IMR-90 (cell line): ENCODE data around the gene KLHL41. TPM values are rescaled to one million over a fixed set of nuclear protein-coding genes. Genes with fewer than 3 reads are reported as not detected.

Experiments used
- ATAC-seq: fragments of 200-7000 bp; cut with Tn5 transposase; 2 replicates; pipeline ENCODE4 v1.9.1; 2020; ENCODE audit warnings: low read depth, mild to moderate bottlenecking, moderate library complexity
- BruUV-seq: library from RNA; stranded (reverse); fragments of 400-500 nt; replicated peaks from 2 replicates; lab custom pipeline; 2021; lab: Mats Ljungman, UMichigan
- CTCF ChIA-PET: fragments of 300-600 bp; formaldehyde crosslinking; extraction: SDS; loops from one replicate; lab custom pipeline; 2021; ENCODE audit warnings: antibody characterized with exemption; lab: Yijun Ruan, JAX
- POLR2A ChIA-PET: fragments of 300-600 bp; sonication (Branson Sonifier 250); formaldehyde crosslinking; loops from one replicate; lab custom pipeline; 2022; ENCODE audit warnings: antibody characterized with exemption; ENCODE audit not compliant: unreplicated experiment; lab: Charles Lee
- DNase-seq: peaks from one replicate; pipeline ENCODE4 v3.0.0; 2013
- H2AFZ ChIP-seq: replicated peaks from 2 replicates; pipeline ENCODE3; 2013; ENCODE audit warnings: low read length, mild to moderate bottlenecking; ENCODE audit not compliant: poor library complexity
- H2AK5ac ChIP-seq: 2 replicates; pipeline ENCODE4 v1.6.1; 2013; ENCODE audit warnings: low read depth, low read length, inconsistent platforms
- H2AK9ac ChIP-seq: replicated peaks from 2 replicates; pipeline ENCODE3; 2013; ENCODE audit warnings: mild to moderate bottlenecking, low read depth, low read length, moderate library complexity; ENCODE audit not compliant: poor library complexity
- H2BK120ac ChIP-seq: 2 replicates; pipeline ENCODE4 v1.6.1; 2013; ENCODE audit warnings: low read depth, low read length, inconsistent platforms
- H2BK15ac ChIP-seq: 3 replicates; pipeline ENCODE4 v1.6.1; 2013; ENCODE audit warnings: low read depth, low read length, inconsistent platforms
- H2BK20ac ChIP-seq: 2 replicates; pipeline ENCODE4 v1.6.1; 2013; ENCODE audit warnings: low read depth, mild to moderate bottlenecking, inconsistent platforms, low read length, moderate library complexity
- H2BK5ac ChIP-seq: 2 replicates; pipeline ENCODE4 v1.6.1; 2013; ENCODE audit warnings: mild to moderate bottlenecking, low read depth, low read length, inconsistent platforms; ENCODE audit not compliant: poor library complexity, severe bottlenecking
- H3K14ac ChIP-seq: replicated peaks from 2 replicates; pipeline ENCODE4 v1.6.1; 2013; ENCODE audit warnings: low read depth, low read length, inconsistent platforms
- H3K18ac ChIP-seq: 2 replicates; pipeline ENCODE4 v1.6.1; 2013; ENCODE audit warnings: low read depth, low read length, control low read depth
- H3K23ac ChIP-seq: 2 replicates; pipeline ENCODE4 v1.6.1; 2013; ENCODE audit warnings: low read depth, low read length, inconsistent platforms
- H3K27ac ChIP-seq: 2 replicates; pipeline ENCODE4 v1.5.1; 2013; ENCODE audit warnings: mild to moderate bottlenecking, control low read depth, low read length; ENCODE audit not compliant: insufficient read depth
- H3K27me3 ChIP-seq: 2 replicates; pipeline ENCODE4 v1.6.1; 2013; ENCODE audit warnings: low read length; ENCODE audit not compliant: control insufficient read depth, insufficient read depth
- H3K36me3 ChIP-seq: 2 replicates; pipeline ENCODE4 v1.6.1; 2013; ENCODE audit warnings: low read length, mixed read lengths; ENCODE audit not compliant: control insufficient read depth, insufficient read depth
- H3K4ac ChIP-seq: 2 replicates; pipeline ENCODE4 v1.6.1; 2013; ENCODE audit warnings: low read depth, low read length, inconsistent platforms
- H3K4me1 ChIP-seq: 2 replicates; pipeline ENCODE4 v1.6.1; 2013; ENCODE audit warnings: low read length, mixed read lengths; ENCODE audit not compliant: control insufficient read depth, insufficient read depth
- H3K4me2 ChIP-seq: 2 replicates; pipeline ENCODE4 v1.6.1; 2013; ENCODE audit warnings: low read depth, mild to moderate bottlenecking, control low read depth, low read length, moderate library complexity
- H3K4me3 ChIP-seq: 2 replicates; pipeline ENCODE4 v1.5.1; 2013; ENCODE audit warnings: low read depth, mild to moderate bottlenecking, control low read depth, low read length, moderate library complexity; ENCODE audit not compliant: insufficient read depth
- H3K56ac ChIP-seq: 2 replicates; pipeline ENCODE4 v1.6.1; 2013; ENCODE audit warnings: low read length, inconsistent platforms; ENCODE audit not compliant: insufficient read depth; ENCODE audit errors: extremely low read depth
- H3K79me1 ChIP-seq, 2 experiments: 2 replicates each; pipeline ENCODE4 v1.6.1; 2013; ENCODE audit warnings: low read length in 2 of 2, inconsistent platforms in 1 of 2, low read depth in 1 of 2
- H3K9ac ChIP-seq: 2 replicates; pipeline ENCODE4 v1.6.1; 2013; ENCODE audit warnings: low read depth, low read length, control low read depth
- H3K9me1 ChIP-seq: 2 replicates; pipeline ENCODE4 v1.6.1; 2013; ENCODE audit warnings: low read length, inconsistent platforms; ENCODE audit not compliant: insufficient read depth
- H3K9me3 ChIP-seq: 2 replicates; pipeline ENCODE4 v1.6.1; 2013; ENCODE audit warnings: low read length; ENCODE audit not compliant: control insufficient read depth, insufficient read depth
- H4K20me1 ChIP-seq: 2 replicates; pipeline ENCODE4 v1.6.1; 2013; ENCODE audit warnings: low read length, inconsistent platforms; ENCODE audit not compliant: insufficient read depth
- H4K5ac ChIP-seq: 2 replicates; pipeline ENCODE4 v1.6.1; 2013; ENCODE audit warnings: mild to moderate bottlenecking, low read depth, low read length, control low read depth
- H4K8ac ChIP-seq, 2 experiments: 2 replicates each; pipeline ENCODE4 v1.6.1; 2013; ENCODE audit warnings: low read depth in 2 of 2, low read length in 2 of 2, control low read depth in 1 of 2, inconsistent platforms in 1 of 2
- H4K91ac ChIP-seq: 2 replicates; pipeline ENCODE4 v1.6.1; 2013; ENCODE audit warnings: low read depth, low read length, inconsistent platforms; ENCODE audit not compliant: insufficient read depth
- BHLHE40 ChIP-seq: fragments of 150-350 bp; IDR thresholded peaks from 2 replicates; pipeline ENCODE4 v1.6.1; 2016; ENCODE audit warnings: mild to moderate bottlenecking, low read depth, low read length
- CEBPB ChIP-seq: IDR thresholded peaks from 2 replicates; pipeline ENCODE4 v1.6.1; 2012; ENCODE audit warnings: low read depth, low read length, improper control_type of control experiment
- CHD1 ChIP-seq: IDR thresholded peaks from 2 replicates; pipeline ENCODE4 v1.6.1; 2012; ENCODE audit warnings: low read depth, low read length, improper control_type of control experiment
- FOS ChIP-seq: fragments of 150-350 bp; IDR thresholded peaks from 2 replicates; pipeline ENCODE4 v1.6.1; 2016; ENCODE audit warnings: low read depth, low read length
- MAZ ChIP-seq: IDR thresholded peaks from 2 replicates; pipeline ENCODE4 v1.6.1; 2012; ENCODE audit warnings: low read depth, mild to moderate bottlenecking, low read length, improper control_type of control experiment, moderate library complexity, borderline replicate concordance
- NFE2L2 ChIP-seq: fragments of 150-350 bp; IDR thresholded peaks from 2 replicates; pipeline ENCODE4 v1.6.1; 2016; ENCODE audit warnings: low read depth, mild to moderate bottlenecking, low read length
- POLR2A ChIP-seq: IDR thresholded peaks from 2 replicates; pipeline ENCODE4 v1.6.1; 2012; ENCODE audit warnings: mild to moderate bottlenecking, low read depth, low read length
- RCOR1 ChIP-seq: IDR thresholded peaks from 2 replicates; pipeline ENCODE4 v1.6.1; 2012; ENCODE audit warnings: mild to moderate bottlenecking, low read length, improper control_type of control experiment; ENCODE audit not compliant: insufficient replicate concordance
- SMC3 ChIP-seq: fragments of 150-350 bp; IDR thresholded peaks from 2 replicates; pipeline ENCODE4 v1.6.1; 2016; ENCODE audit warnings: low read depth, mild to moderate bottlenecking, antibody characterized with exemption, low read length, moderate library complexity
- WGBS, 2 experiments: methylation state at CpG; one replicate each; pipeline versions ENCODE4 v1.1.5 to v1.1.7; 2013; ENCODE audit warnings: missing lambda C conversion rate in 2 of 2; ENCODE audit not compliant: insufficient read length in 1 of 2; ENCODE audit errors: extremely low coverage in 2 of 2; 5-methylcytosine and 5-hydroxymethylcytosine counted together
- dilution Hi-C: fragments of 300-500 bp; cut with HindIII; formaldehyde crosslinking; loops from one replicate; pipeline ENCODE4 v1.14.3; 2018; ENCODE audit warnings: low sequenced_read_pairs; ENCODE audit not compliant: unreplicated experiment
- in situ Hi-C: fragments of 300-500 bp; cut with MboI; formaldehyde crosslinking; loops from 3 replicates; pipeline ENCODE4 v1.14.3; 2019; ENCODE audit warnings: low sequenced_read_pairs, inconsistent platforms, mixed read lengths
- intact Hi-C: fragments of 100-400 bp; cut with micrococcal nuclease; formaldehyde crosslinking; loops from 2 replicates; pipeline ENCODE4 v1.10.0; 2022
- polyA plus RNA-seq, 3 experiments: library from polyadenylated mRNA; depleted of rRNA; stranded (reverse); fragments of >200 nt; gene quantifications; 2 replicates each; pipeline ENCODE4 v1.2.3, GENCODE V29; 2012; ENCODE audit warnings: low replicate concordance in 1 of 3
- total RNA-seq: library from RNA; depleted of rRNA; stranded (reverse); fragments of >200 nt; gene quantifications from 2 replicates; pipeline ENCODE4 v1.2.3, GENCODE V29; 2012
- TF ChIP-seq, protein P1 (sequence below): conservative IDR thresholded peaks from 2 replicates; pipeline ENCODE4 v1.5.1; 2012; ENCODE audit warnings: mild to moderate bottlenecking, low read depth, low read length, improper control_type of control experiment

KLHL41 gene
- total and polyA plus RNA-seq, 2 of the 4 experiments (the other 2 are of a cell fraction) = 0.10 to 0.18 TPM

GRCh38 chr2:169510496-169510895 lies 994 bp downstream of the KLHL41 start:
- no peak overlapping the region for H2BK15ac ChIP-seq
- dilution Hi-C loops (no loop called here), intact Hi-C loops (no loop called here), in situ Hi-C loops (no loop called here)
- 100% methylated on average over 3 of the region's 4 CpGs; no CpG with 5 or more reads in 1 of the 2 experiments for WGBS, 2 experiments
- H2BK120ac ChIP-seq = no peak overlapping the region
- TF ChIP-seq POLR2A = no peak
- TF ChIP-seq NFE2L2 = no peak
- no peak for TF ChIP-seq CEBPB
- TF ChIP-seq, protein P1, sequence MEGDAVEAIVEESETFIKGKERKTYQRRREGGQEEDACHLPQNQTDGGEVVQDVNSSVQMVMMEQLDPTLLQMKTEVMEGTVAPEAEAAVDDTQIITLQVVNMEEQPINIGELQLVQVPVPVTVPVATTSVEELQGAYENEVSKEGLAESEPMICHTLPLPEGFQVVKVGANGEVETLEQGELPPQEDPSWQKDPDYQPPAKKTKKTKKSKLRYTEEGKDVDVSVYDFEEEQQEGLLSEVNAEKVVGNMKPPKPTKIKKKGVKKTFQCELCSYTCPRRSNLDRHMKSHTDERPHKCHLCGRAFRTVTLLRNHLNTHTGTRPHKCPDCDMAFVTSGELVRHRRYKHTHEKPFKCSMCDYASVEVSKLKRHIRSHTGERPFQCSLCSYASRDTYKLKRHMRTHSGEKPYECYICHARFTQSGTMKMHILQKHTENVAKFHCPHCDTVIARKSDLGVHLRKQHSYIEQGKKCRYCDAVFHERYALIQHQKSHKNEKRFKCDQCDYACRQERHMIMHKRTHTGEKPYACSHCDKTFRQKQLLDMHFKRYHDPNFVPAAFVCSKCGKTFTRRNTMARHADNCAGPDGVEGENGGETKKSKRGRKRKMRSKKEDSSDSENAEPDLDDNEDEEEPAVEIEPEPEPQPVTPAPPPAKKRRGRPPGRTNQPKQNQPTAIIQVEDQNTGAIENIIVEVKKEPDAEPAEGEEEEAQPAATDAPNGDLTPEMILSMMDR = no peak
- TF ChIP-seq RCOR1 = no peak
- no peak for TF ChIP-seq BHLHE40
- TF ChIP-seq SMC3 = no peak
- no peak for TF ChIP-seq MAZ
- TF ChIP-seq FOS = no peak
- no peak for TF ChIP-seq CHD1
- no peak overlapping the region for H3K56ac ChIP-seq
- no peak overlapping the region for H4K5ac ChIP-seq
- no peak overlapping the region for H3K4me3 ChIP-seq
- H4K20me1 ChIP-seq = no peaks in the 10 kb centered on the region
- no peak overlapping the region for H3K9ac ChIP-seq
- no TSS peak for BruUV-seq
- no peak overlapping the region for H3K23ac ChIP-seq
- no peak overlapping the region for H3K27ac ChIP-seq
- H2BK20ac ChIP-seq = no peak overlapping the region; the same call in 1 of the 2 replicates
- no peak for ATAC-seq
- H3K36me3 ChIP-seq = no peaks in the 10 kb centered on the region
- H2AFZ ChIP-seq = no peak overlapping the region
- no peak overlapping the region for H2BK5ac ChIP-seq
- H3K4me1 ChIP-seq = peaks cover 2% of the 10 kb centered on the region; the same call in 1 of the 2 replicates
- no peak overlapping the region for H3K4me2 ChIP-seq
- no peak overlapping the region for H3K18ac ChIP-seq
- H4K91ac ChIP-seq = no peak overlapping the region
- 0 out of 2 replicates have a peak, but pooled peaks cover 3% of the 10 kb centered on the region for H3K9me3 ChIP-seq
- H3K4ac ChIP-seq = no peak overlapping the region
- no peak overlapping the region for H4K8ac ChIP-seq
- no peaks in the 10 kb centered on the region for H3K79me1 ChIP-seq
- ChIA-PET POLR2A (no interaction called here), CTCF (no interaction called here)
- H3K27me3 ChIP-seq = no peaks in the 10 kb centered on the region
- no peak overlapping the region for H2AK9ac ChIP-seq
- H2AK5ac ChIP-seq = no peak overlapping the region
- H3K14ac ChIP-seq = no peak overlapping the region
- peaks cover 5% of the 10 kb centered on the region; the same call in 1 of the 2 replicates for H3K9me1 ChIP-seq
- no peak for DNase-seq
